SW 1271 (cell line): ENCODE measurements around the gene PRSS38.

Experiments used
- DNase-seq, 2 experiments: peaks; one replicate each; lab custom pipeline; 2025; lab: John Stamatoyannopoulos, UW

PRSS38 gene

DNA sequence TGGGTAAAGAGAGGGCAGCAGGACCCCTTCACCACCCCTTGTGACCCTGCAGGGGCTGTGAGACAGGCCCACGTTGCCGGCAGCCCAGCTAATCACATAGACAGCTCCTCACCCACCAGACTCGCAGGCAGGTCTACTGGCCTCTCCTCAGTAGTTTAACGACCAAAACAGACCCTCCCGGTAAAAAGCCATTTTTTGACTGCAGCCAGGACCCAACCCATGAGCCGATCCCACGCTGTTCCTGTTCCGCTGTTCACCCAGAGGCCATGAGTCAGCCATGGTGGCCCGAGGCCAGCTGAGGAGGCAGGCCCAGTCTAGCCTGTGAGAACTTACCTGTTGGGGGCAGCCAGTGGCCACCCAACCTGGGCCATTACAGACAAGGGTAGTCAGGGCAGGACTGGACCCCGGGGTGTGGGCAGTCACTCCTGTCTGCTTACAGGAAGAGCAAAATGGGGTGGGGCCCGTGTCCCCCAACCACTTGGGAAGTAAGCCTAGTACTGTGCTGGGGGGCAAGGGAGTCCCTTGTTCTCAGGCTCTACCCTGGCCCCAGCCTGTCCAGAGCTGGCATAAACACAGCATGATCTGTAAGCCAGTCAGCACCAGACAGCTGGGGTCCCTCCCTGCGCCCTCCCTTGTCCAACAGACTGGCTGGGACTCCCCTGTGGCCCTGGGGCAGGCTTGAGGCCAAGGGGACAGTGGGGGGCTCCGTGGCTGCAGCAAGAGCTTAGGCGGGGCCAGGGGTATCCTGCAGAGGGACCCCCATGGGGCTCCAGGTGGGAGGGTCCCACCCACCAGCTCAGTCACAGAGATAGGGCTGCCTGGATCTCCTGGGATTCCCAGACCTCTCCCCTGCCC, 70.4 kb downstream of the PRSS38 start:
- no peak for DNase-seq

DNA sequence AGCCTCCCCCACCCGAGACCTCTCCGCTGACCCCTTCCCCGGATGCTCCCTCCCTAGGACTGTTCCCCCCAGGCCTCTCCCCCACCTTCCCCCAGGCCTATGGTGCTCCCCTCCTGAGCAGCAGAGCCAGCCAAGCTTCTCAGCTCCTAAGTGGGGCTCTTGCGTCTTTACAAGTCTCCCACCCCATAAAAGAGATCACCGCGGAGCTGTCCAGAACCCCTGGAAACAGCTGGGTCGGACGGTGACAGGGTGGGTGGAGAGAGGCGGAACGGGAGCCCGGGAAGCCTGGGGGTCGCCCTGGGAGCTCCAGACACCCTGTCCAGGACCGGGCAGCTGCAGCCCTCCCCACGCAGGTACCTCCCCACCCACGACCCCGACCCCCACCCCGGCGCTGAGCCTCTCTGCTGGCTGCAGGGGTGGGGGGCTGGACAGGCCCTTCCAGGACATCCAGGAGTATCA, 71.1 kb downstream of the PRSS38 start:
- no peak for DNase-seq

DNA sequence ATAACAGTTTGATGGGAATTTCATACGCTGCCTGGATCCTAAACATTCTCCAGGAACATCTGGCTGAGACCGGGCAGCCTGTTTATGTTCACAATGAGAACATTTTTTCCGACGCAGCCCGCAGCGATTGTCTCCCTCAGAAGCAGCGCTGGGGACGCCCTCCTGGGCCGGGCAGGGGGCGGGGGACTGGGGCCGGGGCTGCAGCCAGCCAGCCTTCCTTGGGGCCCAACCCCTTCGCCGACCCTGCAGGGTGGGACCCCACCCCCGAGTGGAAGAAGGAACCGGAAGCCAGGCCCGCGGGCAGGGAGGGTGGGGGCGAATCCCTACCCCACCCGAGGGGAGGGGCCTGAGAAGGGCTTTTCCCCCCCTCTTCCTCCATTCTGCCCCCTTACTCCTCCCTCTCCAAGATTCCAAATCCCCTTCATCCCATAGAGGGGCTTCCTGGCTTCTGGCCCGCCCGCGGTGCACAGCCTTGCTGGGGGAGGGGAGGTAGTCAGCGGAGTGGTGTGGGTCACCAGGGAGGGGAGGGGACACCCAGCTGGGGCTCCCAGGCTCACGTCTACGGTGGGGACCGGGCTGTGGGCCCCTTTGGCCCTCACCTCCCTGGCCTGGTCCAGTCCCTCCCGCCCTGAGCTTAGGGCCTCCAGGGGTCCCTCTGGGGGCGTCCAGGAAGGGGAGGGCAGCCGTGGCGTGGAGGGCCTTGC, 71.7 kb downstream of the PRSS38 start:
- DNase-seq = no peak

DNA sequence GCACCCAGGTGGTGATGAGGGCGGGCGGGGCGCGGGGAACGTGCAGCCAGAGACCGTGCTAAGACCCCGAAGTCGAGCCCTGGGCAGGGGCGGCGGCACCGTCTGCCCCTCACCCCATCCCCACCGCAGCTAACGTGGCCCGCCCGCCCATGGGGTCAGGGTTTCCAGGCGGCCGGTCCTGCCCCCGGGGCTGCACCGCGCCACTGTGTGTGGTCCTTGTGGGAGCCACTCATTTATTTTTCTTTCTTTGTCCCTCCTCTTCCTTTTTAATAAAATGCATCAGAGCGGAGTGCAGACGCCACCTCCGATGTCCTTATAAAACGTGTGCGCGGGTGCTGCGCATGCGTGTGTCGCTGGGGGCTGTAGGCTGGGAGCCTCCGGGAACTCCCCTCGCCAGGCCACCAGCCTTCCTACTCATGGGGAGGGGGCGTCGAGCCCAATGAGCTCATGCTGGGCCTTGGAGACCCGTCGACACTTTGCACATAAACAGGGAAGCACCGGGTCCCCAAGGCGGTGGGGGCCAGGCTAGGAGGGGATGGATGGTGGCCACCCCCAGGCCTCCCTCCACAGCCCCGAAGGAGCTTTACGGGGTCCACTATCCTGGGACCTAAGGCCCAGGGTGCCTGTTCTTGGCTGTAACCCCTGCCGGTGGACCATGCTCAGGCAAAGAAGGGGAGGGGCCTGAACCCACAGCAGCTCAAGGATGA, 72.4 kb downstream of the PRSS38 start:
- no peak for DNase-seq

DNA sequence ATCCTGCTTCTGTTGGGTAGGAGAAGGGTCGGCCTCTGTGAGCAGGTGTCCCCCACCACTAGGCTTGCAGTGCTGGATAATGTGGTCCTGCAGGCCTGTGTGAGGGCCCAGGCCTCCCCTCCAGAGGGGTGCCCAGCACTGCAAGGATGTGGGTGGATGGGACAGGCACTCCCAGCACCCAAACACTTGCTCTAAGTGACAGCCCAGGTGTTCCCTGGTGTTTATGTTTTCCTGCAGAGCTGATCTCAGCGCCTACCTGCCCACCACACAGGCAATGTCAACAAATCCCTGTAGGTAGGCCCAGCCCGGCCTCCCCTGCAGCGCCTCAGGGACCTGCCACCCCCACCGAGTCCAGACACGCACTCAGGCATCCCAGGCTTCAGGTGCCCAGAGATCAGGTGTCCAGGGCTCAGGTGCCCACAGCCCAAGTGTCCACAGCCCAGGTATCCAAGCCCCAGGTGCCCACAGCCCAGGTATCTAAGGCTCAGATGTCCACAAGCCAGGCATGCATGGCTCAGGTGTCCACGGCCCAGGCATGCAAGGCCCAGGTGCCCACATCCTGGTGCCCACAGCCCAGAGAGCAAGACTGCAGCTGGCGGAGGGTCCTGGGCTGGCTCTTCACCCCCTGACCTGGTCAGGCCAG, 73.0 kb downstream of the PRSS38 start:
- no peak for DNase-seq

DNA sequence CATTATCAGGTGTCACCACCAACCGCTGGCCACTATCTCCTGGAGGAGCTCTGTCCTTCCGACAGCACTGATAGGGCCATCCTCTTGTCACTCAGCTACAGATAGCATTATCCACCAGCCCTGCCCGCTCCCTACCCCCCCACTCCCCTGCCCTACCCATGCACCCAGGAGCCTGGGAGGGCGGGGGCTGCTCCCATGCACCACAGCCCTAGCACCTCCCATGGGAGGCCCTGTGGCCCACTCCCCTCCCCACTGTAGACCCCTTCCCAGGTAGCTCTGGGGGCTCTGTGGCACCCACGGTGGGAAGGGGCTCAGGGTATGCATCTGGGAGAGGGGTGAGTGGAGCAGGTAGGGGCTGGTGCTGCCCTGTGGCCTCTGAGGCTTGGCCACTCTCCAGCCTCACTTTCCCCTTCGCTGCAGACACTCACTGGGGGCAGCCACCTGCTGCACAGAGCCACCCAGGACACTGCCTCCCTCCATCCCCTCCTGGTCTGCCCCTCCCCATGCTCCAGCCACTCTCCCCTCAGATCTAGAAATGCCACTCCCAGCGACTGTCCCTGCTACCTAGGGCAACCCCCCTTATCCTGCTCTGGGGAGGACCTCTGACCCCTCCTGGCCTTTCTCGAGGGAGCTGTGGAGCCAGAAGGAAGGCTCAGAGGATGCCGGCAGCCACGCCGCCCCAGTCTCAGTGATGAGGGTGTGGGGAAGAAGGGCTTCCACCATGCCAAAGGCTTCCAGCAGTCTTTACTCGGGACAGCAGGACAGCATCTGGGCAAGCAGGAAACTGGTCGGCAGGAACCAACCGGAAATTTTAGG, 73.8 kb downstream of the PRSS38 start:
- DNase-seq = no peak

DNA sequence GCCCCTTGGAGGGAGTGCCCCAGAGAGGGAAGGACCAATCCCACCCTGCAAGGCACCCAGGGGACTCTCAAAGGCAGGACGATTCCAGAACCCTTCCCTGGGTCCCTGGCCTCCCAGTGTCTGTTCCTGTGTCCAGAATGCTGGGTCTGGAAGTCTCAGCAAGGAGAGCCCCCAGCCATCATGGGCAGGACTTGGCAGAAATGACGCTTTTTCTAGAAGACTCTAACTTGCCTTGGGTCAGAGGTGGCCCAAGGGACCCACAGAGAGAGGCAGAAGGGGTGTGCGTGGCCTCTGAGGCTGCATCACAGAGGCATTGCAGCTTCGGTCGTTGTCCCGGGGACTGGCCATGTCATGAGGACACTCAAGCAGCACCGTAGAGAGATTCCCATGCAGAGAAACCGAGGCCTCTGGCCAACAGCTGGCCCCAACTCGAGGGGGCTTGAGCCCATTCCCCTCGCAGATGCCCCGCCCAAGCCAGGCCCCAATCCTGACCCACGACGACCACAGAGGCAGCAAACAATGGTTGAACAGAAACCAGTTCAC, 74.5 kb downstream of the PRSS38 start:
- no peak for DNase-seq

DNA sequence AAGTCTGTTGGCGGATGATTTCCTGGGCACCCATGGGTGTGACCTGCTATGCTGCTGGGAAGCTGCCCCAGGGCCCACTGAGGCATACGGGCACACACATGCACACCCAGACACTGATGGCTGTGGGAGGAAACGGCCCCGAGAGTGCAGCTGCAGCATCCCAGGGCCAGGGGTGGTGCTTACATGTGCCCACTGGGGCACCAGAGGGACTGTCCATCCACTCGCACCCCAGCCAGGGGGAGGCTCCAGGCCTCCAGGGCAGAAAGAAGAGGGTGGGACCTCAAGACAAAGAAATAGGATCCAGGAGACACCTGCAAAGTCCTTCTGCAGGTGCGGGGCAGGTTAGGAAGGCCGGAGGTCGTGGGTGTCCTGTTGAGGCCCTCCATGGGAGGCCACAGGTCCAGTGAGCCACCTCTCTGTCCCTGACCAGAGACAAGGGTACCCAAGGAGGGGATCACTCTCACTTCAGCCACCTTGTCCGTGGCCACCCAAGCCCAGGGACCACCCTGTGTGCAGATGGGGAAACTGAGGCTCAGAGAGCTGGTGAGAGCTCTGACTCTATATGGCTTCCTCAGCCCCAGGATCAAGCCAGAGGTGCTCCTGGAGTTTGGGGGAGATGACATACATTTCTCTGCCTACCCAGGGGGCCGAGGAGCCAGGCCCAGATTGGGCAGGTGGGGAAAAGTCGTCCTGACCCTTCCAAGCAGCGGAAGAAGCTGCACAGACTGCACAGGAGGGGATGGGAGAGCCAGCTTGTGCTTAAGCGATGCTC, 75.2 kb downstream of the PRSS38 start:
- no peak for DNase-seq

DNA sequence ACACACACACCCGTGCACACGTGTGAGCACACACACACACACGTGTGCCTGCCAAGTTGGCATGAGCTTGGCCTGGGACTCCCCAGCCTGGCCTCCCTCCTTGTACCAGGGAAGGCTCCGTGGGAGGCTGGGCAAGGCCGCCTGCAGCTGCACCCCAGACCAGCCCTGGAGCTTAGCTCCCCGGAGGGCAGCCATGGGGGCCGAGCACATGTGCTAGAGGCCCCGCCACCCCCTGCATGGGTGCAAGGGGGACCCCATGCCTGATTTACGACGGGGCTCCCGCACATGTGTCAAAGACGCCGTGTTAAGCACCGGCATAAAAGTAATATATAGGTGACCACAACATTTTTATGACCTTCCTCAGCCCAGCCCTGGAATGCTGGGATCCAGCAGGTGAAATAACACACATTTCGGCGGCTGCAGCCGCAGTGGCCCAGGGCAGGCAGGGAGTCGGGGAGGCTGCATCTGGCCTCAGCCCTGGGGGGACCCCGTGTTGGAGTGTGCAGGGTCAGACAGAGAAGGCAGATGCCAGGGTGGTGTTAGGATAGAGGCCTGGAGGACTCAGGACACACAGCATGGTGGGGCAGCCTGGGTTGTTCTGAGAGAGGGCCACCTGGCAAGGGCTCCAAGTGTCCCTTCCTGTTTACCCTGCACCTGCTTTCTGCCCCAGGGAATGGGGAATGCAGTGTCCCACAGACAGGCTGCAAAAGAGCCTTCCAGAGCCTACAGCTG, 75.9 kb downstream of the PRSS38 start:
- no peak for DNase-seq

DNA sequence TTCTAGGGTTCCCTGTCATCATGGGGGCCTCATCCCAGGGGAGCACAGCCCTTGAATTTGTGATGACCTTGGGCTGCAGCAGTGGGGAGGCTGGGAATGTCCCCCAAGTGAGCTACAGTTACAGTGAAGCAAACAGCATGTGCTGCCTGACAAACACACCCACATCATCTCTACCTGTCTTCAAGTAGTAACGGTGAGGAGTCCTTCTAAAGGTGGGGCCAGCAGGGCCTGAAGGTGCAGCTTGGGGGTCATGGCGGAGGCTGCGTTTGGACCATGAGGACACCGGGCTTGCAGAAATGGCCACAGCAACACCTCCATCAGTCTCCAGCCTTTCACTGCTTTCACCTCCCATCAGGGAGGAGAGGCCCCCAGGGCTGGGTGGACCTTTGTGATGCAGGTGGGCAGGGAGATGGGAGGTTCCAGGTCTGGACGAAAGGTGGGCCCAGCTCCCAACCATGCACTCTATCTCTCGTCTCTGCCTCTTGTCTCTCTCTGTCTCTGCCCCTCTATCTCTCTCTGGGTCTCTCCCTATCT, 76.5 kb downstream of the PRSS38 start:
- DNase-seq = no peak

DNA sequence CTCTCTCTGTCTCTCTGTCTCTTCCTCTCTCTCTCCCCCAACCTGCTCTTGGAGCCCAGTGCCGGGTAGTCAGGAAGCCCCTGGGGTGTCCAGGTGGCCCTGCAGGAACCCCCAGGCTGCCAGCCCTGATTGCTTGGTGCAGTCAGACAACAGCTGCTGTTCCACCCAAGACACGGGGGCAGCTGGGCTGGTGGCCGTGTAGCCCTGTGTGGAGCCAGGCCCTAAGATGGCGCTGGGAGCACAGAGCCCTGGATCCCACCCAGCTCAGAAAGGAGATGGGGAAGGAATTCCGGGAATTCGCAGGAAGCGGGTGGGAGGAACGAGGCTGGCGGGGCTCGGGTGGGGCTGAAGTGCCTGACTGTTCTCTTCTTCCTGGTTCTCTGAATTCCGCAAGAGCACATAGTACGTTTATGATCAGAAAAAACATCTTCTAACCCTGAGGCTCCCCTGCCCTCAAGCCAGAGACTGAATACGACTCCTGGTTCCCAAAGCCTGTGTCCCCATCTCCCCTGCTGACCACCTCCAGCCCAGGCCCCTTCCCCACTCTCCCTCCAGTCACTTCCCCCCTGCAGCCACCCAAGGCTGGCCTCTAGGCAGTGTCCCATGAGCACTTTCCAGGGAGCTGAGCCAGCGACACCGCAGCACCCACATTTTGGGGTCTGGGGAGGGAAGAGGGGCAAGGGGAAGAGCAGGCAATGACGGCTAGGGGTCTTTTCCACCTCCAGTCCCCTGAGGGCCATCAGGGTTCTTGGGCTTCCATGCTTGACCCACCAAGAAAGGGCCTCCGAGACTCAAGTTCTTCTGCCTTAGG, 77.2 kb downstream of the PRSS38 start:
- DNase-seq = no peak

DNA sequence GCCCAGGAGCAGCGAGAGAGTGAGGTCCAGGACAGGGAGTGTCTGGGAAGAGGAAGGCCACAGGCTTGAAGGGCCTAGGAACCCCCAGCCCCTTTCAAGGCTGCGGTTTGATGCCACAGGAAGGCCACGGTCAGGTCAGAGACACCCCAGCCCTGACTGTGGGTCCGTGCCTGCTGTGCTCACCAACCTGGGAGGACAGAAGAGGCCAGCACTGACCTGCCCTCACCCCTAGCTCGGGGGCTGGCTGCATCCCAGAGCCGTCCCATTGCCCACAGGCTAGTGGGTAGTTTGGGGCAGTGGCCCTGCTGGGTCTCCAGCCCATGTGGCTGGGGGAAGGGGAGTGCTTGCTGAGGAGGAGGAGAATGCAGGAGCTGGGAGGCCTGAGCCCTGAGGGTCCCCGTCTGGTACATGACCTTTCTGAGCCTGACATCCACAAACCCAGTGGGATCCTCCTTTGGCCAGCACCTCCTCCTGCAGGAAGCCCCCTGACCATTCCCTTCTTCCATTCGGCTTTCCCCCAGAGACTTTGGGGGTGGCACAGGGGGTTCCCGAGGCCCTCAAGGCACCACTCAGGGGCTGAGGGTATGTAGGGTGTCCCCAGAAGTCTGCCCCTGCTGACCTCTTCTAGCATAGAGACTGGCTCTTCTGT, 77.9 kb downstream of the PRSS38 start:
- no peak for DNase-seq

DNA sequence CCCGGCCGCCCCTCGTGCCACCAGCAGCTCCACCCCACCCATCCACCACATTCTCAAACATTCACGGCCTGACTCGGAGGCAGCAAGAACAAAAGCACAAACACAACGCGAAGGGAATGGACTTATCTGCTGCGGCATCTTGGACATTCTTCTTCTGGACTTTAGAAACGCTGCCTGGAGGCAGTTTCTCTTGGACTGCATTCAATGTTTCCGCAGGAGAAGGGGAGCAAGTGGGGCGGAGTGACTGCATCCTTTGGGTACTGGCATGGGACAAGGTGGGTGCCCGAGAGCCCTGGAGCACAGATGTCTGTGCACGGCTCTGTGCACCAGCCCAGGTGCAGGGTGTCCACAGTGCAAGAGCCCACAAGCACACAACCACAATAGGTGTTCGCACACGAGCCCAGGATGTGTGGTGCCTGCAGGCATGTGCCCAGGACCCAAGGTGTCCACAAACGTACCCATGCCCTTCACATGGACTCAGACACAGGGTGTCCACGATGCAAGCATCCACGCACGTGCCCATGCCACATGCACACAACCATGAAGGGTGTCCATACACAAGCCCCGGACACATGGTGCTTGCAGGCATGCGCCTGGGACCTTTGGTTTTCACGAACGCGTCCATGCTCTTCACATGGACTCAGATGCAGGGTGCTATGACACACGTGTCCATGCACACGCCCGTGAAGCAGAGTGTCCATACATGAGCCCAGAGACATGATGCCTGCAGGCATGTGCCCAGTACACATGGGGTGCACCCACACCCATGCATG, 78.7 kb downstream of the PRSS38 start:
- no peak for DNase-seq

DNA sequence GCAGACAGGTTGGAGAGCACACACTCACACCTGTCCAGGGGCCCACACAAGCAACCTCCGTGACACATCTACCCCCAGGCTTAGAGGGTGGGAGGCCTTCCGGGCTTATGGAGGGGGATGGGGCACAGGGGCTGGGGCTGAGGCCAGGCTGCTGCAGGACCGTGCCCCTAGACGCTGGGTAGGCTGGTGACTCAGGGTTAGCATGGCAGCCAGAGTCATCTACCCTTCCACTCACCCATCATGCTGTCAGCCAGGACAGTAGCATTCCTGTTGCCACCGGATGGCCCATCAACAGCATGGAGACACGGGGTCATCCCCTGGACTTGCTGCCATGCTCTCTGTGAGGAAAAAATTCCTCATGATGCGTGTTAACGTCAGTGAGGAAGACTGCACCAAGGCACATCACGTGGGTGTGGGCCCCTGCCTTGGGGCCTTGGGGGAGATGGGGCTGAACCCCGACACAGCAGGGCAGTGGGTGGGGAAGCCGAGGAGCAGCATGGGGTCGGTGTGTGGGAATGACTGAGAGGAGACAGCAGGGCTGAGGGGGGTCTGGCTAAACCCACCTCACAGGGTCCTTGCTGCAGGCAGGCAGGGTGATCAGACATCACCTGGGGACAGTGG, 79.5 kb downstream of the PRSS38 start:
- DNase-seq = no peak
